Aorta (tissue), 5 donors: ENCODE results near the gene TPST2. TPM values are rescaled to one million over a fixed set of nuclear protein-coding genes. Genes with fewer than 3 reads are reported as not detected.

ENCODE experiments used
- ATAC-seq: fragments of 200-7000 bp; cut with Tn5 transposase; one replicate; pipeline ENCODE4 v1.9.1; 2022; ENCODE audit warnings: moderate library complexity; ENCODE audit not compliant: low FRiP score
- DNase-seq, 2 donors: peaks; one replicate each; pipeline ENCODE4 v3.0.0-alpha.2; 2020
- H3K27ac ChIP-seq, 2 donors: one replicate each; pipeline ENCODE4 v1.5.1; 2013; ENCODE audit warnings: low read length in 2 of 2, mild to moderate bottlenecking in 2 of 2, moderate library complexity in 2 of 2, control low read depth in 1 of 2, inconsistent platforms in 1 of 2, low read depth in 1 of 2
- H3K27me3 ChIP-seq, 2 donors: one replicate each; pipeline ENCODE4 v1.6.1; 2013; ENCODE audit warnings: control low read depth in 1 of 2, low read length in 1 of 2, mild to moderate bottlenecking in 1 of 2, moderate library complexity in 1 of 2; ENCODE audit not compliant: insufficient read depth in 2 of 2, control insufficient read depth in 1 of 2
- H3K36me3 ChIP-seq, 2 donors: one replicate each; pipeline ENCODE4 v1.6.1; 2013; ENCODE audit warnings: control low read depth in 1 of 2, low read length in 1 of 2, mild to moderate bottlenecking in 1 of 2; ENCODE audit not compliant: insufficient read depth in 2 of 2, control insufficient read depth in 1 of 2
- H3K4me1 ChIP-seq, 2 donors: one replicate each; pipeline ENCODE4 v1.6.1; 2013; ENCODE audit warnings: low read length in 2 of 2, control low read depth in 1 of 2, mild to moderate bottlenecking in 1 of 2, moderate library complexity in 1 of 2; ENCODE audit not compliant: insufficient read depth in 2 of 2, control insufficient read depth in 1 of 2
- H3K4me3 ChIP-seq, 2 donors: one replicate each; pipeline ENCODE4 v1.5.1; 2013; ENCODE audit warnings: low read length in 2 of 2, control low read depth in 1 of 2, mild to moderate bottlenecking in 1 of 2
- H3K9me3 ChIP-seq: one replicate; pipeline ENCODE4 v1.6.1; 2013; ENCODE audit warnings: mild to moderate bottlenecking, low read length; ENCODE audit not compliant: control insufficient read depth
- WGBS, 2 donors: extraction: QIAGEN DNeasy Blood & Tissue Kit; methylation state at CpG; one replicate each; pipeline ENCODE4 v1.1.7; 2013; 5-methylcytosine and 5-hydroxymethylcytosine counted together
- intact Hi-C, 2 donors: fragments of 100-400 bp; cut with DNase I; formaldehyde crosslinking; loops; one replicate each; pipeline versions ENCODE4 v1.14.2 to v1.15.0; 2022
- polyA plus RNA-seq, 2 donors: library from polyadenylated mRNA; stranded (reverse); fragments of 200-250 nt; gene quantifications; one replicate each; pipeline ENCODE4 v1.2.3, GENCODE V29; 2013
- total RNA-seq, 2 donors: library from RNA; stranded (reverse); fragmentation: NEBNext Ultra II Directional; extraction: Animal tissue kit (Norgen Biotek cat#: 25700); gene quantifications; one replicate each; pipeline ENCODE4 v1.2.1, GENCODE V29; 2021
- donor health status: healthy with polysubstance abuse.
- donor health status: Bipolar disorder and iron deficiency.
- donor health status: DM: no; HTN: no; CAD: no.
- donor health status: DM: no; HTN: no; CAD: no.
- donor health status: DM: yes; HTN: yes; CAD: no.

TPST2 gene
- total and polyA plus RNA-seq, 4 donors = 10.8 to 26.7 (median 18.4) TPM

DNA sequence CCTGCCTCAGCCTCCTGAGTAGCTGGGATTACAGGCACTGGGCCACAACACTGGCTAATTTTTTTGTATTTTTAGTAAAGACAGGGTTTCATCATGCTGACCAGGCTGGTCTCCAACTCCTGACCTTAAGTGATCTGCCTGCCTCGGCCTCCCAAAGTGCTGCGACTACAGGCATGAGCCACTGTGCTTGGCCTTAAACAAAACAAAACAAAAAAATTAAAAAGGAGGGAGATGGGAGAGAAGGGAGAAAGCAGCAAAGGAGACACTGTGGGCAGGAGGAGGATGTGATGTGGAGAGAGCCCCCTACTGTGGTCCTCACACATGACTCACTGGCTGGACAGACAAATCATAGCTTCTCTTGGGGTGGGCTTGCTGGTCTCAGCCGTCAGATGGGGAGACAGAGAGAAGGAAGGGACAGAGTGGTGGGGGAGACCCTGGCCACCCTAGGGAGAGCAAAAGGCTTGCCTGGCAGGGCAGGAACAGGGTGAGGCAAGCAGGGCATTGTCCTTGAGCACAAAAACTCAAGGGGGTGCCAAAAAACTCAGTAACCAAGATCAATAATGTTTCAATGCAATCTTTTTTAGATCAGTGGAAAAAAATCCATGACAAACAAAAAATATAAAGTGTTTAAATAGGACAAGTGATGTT lies 31.6 kb downstream of the TPST2 start:
- Histone ChIP-seq H3K27ac (no peak overlapping the region), H3K4me3 (no peak overlapping the region), H3K9me3 (no peaks in the 10 kb centered on the region), H3K27me3 (no peaks in the 10 kb centered on the region), H3K4me1 (no peaks in the 10 kb centered on the region), H3K36me3 (no peaks in the 10 kb centered on the region)
- no peak for DNase-seq
- peak; percentile 29 for ATAC-seq
- intact Hi-C loops = no loop called here
- WGBS, 2 donors = 22 to 25% methylated on average over 3 of the region's 3 CpGs

DNA sequence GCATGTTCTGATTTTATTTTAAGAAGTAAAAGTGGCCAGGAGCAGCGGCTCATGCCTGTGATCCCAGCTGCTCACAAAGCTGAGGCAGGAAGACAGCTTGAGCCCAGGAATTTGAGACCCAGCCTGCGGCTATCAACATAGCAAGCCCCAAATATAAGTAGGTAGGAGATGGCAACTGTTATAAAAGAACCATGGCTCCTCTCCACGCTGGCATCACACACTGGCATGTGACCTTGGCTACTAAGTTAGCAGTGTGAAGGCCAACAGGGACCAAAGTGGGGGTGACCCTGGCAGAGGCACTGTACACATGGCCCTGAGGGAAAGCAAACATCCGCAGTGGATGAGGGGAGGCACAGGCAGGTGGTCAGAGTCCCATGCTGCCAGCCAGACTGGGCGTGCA lies 33.0 kb downstream of the TPST2 start:
- intact Hi-C loops = no loop called here
- H3K9me3 ChIP-seq = no peaks in the 10 kb centered on the region
- no peak overlapping the region for H3K27ac ChIP-seq
- H3K4me1 ChIP-seq = no peaks in the 10 kb centered on the region
- WGBS, 2 donors = 77 to 87% methylated on average over 5 of the region's 5 CpGs
- H3K27me3 ChIP-seq = no peaks in the 10 kb centered on the region
- ATAC-seq (no peak), DNase-seq (no peak)
- no peaks in the 10 kb centered on the region for H3K36me3 ChIP-seq
- no peak overlapping the region for H3K4me3 ChIP-seq

DNA sequence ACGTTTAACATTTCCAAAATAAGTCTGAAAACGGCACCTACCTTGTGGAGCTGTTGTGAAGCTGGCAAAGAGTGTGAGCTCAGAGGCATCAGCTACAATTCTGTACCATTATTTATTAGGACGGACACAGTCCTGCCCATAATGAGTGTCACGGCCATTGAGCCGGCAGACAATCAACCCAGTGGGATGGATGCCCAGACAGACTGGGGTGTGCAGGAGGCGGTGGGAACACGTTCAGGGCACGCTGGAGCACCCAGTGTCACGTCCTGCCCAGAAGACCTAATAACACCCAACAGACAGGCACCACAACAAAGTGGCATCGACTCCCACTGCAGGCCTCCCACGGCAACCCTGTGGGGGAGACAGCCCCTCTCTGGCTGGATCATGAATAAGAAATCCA lies 34.5 kb downstream of the TPST2 start:
- no peak for DNase-seq
- Histone ChIP-seq H3K27ac (no peak overlapping the region), H3K4me3 (no peak overlapping the region), H3K4me1 (no peaks in the 10 kb centered on the region), H3K9me3 (no peaks in the 10 kb centered on the region), H3K36me3 (no peaks in the 10 kb centered on the region), H3K27me3 (no peaks in the 10 kb centered on the region)
- intact Hi-C loops = no loop called here
- 90 to 92% methylated on average over 11 of the region's 11 CpGs for WGBS, 2 donors
- ATAC-seq = no peak

DNA sequence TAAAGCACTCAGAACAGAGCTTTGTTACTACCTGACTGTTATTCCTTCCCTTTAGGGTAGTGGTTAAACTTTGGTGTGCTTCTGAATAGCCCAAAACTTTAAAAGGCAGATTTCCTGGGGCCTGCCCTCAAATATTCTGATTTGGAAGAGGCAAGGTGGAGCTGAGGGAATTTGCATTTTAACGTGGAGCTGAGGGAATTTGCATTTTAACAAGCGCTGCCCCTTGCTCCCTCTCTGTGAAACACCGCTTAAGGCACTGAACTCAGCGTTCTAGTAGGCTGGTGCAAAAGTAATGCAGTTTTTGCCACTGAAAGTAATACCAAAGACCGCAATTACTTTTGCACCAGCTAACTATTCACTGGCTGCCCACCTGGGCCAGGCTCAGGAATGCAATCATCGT lies 35.0 kb downstream of the TPST2 start:
- intact Hi-C loops = no loop called here
- DNase-seq = no peak
- Histone ChIP-seq H3K27me3 (no peaks in the 10 kb centered on the region), H3K36me3 (no peaks in the 10 kb centered on the region), H3K27ac (no peak overlapping the region), H3K9me3 (no peaks in the 10 kb centered on the region), H3K4me3 (no peak overlapping the region), H3K4me1 (no peaks in the 10 kb centered on the region)
- 80 to 84% methylated on average over 6 of the region's 6 CpGs for WGBS, 2 donors
- ATAC-seq = no peak

DNA sequence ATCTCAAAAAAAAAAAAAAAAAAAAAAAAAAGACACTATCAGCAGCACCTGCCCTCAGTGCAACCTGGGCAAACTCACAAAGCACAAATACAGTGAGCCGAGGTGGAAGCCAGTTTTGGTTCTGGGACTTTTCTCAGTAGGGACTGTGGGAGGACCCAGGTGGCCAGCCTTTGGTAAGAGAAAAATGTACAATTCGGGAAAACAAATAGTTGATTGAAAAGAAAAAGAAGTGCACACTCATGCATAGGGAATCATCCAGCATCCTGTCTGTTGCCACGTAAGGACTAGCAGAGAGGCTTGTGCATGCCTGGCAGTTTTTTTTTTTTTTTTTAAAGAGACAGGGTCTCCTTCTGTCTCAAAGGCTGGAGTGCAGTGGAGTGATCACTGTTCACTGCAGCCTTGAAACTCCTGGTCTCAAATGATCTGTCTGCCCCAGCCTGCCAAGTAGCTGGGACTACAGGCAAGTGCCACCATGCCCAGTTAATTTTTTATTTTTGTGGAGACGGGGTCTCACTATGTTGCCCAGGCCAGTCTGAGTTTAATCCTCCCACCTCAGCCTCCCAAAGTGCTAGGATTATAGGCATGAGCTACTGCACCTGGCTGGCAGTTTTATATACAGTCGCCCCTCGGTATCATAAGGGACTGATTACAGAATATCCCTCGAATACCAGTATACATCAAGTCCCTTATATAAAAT lies 36.7 kb downstream of the TPST2 start:
- no peak overlapping the region for H3K4me3 ChIP-seq
- H3K27me3 ChIP-seq = no peaks in the 10 kb centered on the region
- DNase-seq = no peak
- intact Hi-C loops = no loop called here
- no peaks in the 10 kb centered on the region for H3K4me1 ChIP-seq
- no peaks in the 10 kb centered on the region for H3K9me3 ChIP-seq
- no peaks in the 10 kb centered on the region for H3K36me3 ChIP-seq
- 66 to 67% methylated on average over 7 of the region's 7 CpGs for WGBS, 2 donors
- ATAC-seq = no peak
- H3K27ac ChIP-seq = no peak overlapping the region

DNA sequence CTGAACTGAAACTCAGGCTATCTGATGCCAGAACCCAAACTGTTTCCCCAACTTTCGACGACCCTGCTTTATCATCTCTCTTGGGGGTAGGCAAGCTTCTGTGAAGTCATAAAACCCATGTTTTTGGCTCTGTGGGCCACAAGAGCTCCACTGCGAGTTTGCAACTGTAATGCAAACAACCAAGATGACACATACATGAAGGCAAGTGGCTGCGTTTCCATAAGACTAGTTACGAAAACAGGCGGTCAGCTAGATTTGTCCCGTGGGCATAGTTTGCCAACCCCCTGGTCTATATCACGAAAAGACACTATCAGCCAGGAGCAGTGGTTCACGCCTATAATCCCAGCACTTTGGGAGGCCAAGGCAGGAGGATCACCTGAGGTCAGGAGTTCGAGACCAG lies 37.5 kb downstream of the TPST2 start:
- no peaks in the 10 kb centered on the region for H3K4me1 ChIP-seq
- DNase-seq = no peak
- WGBS, 2 donors = 61 to 82% methylated on average over 9 to 10 of the region's 10 CpGs

DNA sequence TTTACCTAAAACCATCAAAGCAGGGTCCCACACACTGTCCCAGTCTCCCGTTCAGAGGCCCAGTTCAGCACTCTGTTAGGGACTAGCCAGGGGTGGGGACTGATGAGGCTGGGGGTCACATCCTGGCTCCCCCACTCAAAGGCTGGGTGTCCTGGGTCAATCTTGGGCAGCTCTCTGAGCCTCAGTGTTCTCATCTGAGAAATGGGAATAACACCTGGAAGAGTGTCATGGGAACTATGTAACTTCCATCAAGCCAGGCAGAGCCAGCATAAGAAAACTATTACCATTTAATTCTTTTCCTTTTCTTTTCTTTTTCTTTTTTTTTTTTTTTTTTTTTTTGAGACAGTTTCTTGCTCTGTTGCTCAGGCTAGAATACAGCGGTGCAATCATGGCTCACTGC lies 38.4 kb downstream of the TPST2 start:
- intact Hi-C loops = no loop called here
- Histone ChIP-seq H3K36me3 (no peaks in the 10 kb centered on the region), H3K27ac (no peak overlapping the region), H3K4me3 (no peak overlapping the region), H3K27me3 (no peaks in the 10 kb centered on the region), H3K9me3 (no peaks in the 10 kb centered on the region), H3K4me1 (no peaks in the 10 kb centered on the region)
- DNase-seq (no peak), ATAC-seq (no peak)
- WGBS, 2 donors = 90 to 94% methylated on average over 2 of the region's 2 CpGs

More for the DNA sequence above, 37.5 kb downstream of the TPST2 start:
- Histone ChIP-seq H3K27me3 (no peaks in the 10 kb centered on the region), H3K36me3 (no peaks in the 10 kb centered on the region), H3K9me3 (no peaks in the 10 kb centered on the region), H3K27ac (no peak overlapping the region), H3K4me3 (no peak overlapping the region)
- no peak for ATAC-seq
- intact Hi-C loops = no loop called here

DNA sequence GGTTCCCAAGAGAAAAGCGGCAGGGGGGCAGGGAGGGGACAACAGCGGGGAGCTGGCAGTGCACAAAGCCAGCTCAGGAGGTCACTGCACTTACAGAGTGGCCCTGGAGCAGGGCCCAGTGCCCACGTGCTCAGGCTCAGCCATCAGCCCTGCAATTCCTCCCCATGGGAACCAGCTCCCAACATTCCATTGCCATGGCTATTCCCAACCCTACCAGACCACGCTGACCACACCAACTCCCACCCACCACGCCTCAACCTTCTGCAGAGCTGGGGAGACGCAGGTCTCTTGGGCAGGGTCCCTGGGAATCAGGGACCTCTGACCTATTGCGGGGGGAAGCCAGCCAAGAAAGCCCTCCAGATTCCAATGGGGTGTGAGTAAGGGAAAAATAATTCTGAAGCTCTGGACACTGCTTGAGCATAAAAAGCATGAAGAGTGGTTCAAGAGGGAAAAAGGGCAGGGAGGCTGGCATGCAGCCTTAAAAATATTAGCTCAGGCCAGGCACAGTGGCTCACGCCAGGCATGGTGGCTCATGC lies 39.4 kb downstream of the TPST2 start:
- DNase-seq (peak; percentile 76 to 87), ATAC-seq (peak; percentile 87)
- no peak overlapping the region for H3K27ac ChIP-seq
- H3K4me1 ChIP-seq = no peaks in the 10 kb centered on the region
- H3K4me3 ChIP-seq = no peak overlapping the region
- intact Hi-C loops = no loop called here
- H3K27me3 ChIP-seq = no peaks in the 10 kb centered on the region
- 13 to 15% methylated on average over 8 of the region's 8 CpGs for WGBS, 2 donors
- no peaks in the 10 kb centered on the region for H3K36me3 ChIP-seq
- no peaks in the 10 kb centered on the region for H3K9me3 ChIP-seq

DNA sequence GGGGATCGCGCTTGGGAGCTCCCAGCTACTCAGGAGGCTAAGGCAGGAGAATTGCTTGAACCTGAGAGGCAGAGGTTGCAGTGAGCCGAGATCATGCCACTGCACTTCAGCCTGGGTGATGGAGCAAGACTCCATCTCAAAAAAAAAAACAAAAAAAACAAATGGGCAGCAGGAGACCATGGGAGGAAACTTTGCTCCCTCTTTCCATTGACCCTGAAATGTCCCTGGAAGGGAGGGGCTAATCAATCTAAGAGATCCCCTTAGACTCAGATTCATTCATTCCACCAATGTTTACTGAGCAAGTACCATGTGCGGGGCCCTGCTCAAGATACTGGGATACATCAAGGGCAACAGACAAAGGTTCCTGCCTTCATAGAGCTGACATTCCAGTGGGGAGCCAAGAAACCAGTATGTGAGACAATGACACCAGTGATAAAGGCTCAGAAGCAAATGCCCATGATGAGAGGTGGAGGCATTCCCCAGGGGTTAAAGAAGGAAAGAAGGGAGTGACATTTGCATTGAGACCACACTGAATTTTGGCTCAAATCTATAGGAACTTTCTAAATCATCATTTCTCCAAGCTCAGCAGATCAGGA lies 39.9 kb downstream of the TPST2 start:
- ATAC-seq (no peak), DNase-seq (no peak)
- no peaks in the 10 kb centered on the region for H3K9me3 ChIP-seq
- H3K4me3 ChIP-seq = no peak overlapping the region
- H3K4me1 ChIP-seq = no peaks in the 10 kb centered on the region
- H3K27ac ChIP-seq = no peak overlapping the region
- H3K27me3 ChIP-seq = no peaks in the 10 kb centered on the region
- 94 to 99% methylated on average over 4 of the region's 4 CpGs for WGBS, 2 donors
- intact Hi-C loops = no loop called here
- no peaks in the 10 kb centered on the region for H3K36me3 ChIP-seq
